Testis (tissue), 2 donors: Measurements from ENCODE around the gene IL1RAPL1.

Experiments used
- POLR2A ChIP-seq: fragments of 450-650 bp; IDR thresholded peaks from one replicate; pipeline ENCODE4 v1.6.1; 2017; ENCODE audit warnings: antibody characterized with exemption, mild to moderate bottlenecking, moderate library complexity
- TF ChIP-seq, protein P1 (sequence below), 3 experiments: fragments of 450-650 bp in 2 of 3; fragments of 200-600 bp in 1 of 3; sonication (generic) in 1 of 3; IDR thresholded peaks; one replicate each; pipeline ENCODE4 v1.5.1; 2016 to 2019; ENCODE audit warnings: antibody characterized with exemption in 3 of 3, mild to moderate bottlenecking in 2 of 3, moderate library complexity in 1 of 3

GRCh38 chrX:29826742-29827141, 1239.5 kb downstream of the IL1RAPL1 start:
- TF ChIP-seq, protein P1, sequence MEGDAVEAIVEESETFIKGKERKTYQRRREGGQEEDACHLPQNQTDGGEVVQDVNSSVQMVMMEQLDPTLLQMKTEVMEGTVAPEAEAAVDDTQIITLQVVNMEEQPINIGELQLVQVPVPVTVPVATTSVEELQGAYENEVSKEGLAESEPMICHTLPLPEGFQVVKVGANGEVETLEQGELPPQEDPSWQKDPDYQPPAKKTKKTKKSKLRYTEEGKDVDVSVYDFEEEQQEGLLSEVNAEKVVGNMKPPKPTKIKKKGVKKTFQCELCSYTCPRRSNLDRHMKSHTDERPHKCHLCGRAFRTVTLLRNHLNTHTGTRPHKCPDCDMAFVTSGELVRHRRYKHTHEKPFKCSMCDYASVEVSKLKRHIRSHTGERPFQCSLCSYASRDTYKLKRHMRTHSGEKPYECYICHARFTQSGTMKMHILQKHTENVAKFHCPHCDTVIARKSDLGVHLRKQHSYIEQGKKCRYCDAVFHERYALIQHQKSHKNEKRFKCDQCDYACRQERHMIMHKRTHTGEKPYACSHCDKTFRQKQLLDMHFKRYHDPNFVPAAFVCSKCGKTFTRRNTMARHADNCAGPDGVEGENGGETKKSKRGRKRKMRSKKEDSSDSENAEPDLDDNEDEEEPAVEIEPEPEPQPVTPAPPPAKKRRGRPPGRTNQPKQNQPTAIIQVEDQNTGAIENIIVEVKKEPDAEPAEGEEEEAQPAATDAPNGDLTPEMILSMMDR (IDR thresholded peaks at IDR 0.05), result no peak
- no peak for TF ChIP-seq POLR2A
